ENCODE data around the gene SORT1. TPM values are rescaled to one million over a fixed set of nuclear protein-coding genes. Genes with fewer than 3 reads are reported as not detected.

The SORT1 gene
- total RNA-seq, 4 donors from 2014 or later = 24.8 to 124 (median 96.0) TPM

- TF ChIP-seq CTCF (IDR thresholded peaks at IDR 0.05) (no peak), POLR2A (IDR thresholded peaks at IDR 0.05) (no peak)
- Histone ChIP-seq H3K9me3 (no peaks in the 10 kb centered on the region), H3K27ac (peak overlapping the region in 1 of 4 donors; percentile 92), H3K27me3 (no peaks in the 10 kb centered on the region), H3K4me1 (peaks cover 0 to 29% (median 5%) of the 10 kb centered on the region in 4 donors), H3K36me3 (no peaks in the 10 kb centered on the region), H3K4me3 (no peak overlapping the region)
- DNase-seq = no peak
Measured at GRCh38 chr1:109388208-109388711, 9.5 kb downstream of the SORT1 start.

GRCh38 chr1:109386054-109386717 is 11.5 kb downstream of the SORT1 start:
- TF ChIP-seq CTCF (IDR thresholded peaks at IDR 0.05) = no peak
- TF ChIP-seq POLR2A (IDR thresholded peaks at IDR 0.05) = no peak
- Histone ChIP-seq H3K36me3 (no peaks in the 10 kb centered on the region), H3K4me1 (peaks cover 0 to 9% (median 0%) of the 10 kb centered on the region in 4 donors), H3K27ac (peak overlapping the region in 1 of 4 donors; percentile 9), H3K9me3 (no peaks in the 10 kb centered on the region), H3K4me3 (no peak overlapping the region), H3K27me3 (no peaks in the 10 kb centered on the region)
- no peak for DNase-seq

GRCh38 chr1:109385417-109385816 is 12.3 kb downstream of the SORT1 start:
- H3K36me3 ChIP-seq = no peaks in the 10 kb centered on the region
- no peaks in the 10 kb centered on the region for H3K9me3 ChIP-seq
- H3K27me3 ChIP-seq = no peaks in the 10 kb centered on the region
- no peak overlapping the region for H3K4me3 ChIP-seq
- no peak for DNase-seq
- TF ChIP-seq POLR2A (IDR thresholded peaks at IDR 0.05) (no peak), CTCF (IDR thresholded peaks at IDR 0.05) (no peak)
- H3K27ac ChIP-seq = peak overlapping the region in 1 of 4 donors; percentile 9
- peaks cover 0 to 9% (median 0%) of the 10 kb centered on the region in 4 donors for H3K4me1 ChIP-seq

- H3K4me3 ChIP-seq = no peak overlapping the region
- no peak overlapping the region for H3K27ac ChIP-seq
- H3K27me3 ChIP-seq = no peaks in the 10 kb centered on the region
- no peaks in the 10 kb centered on the region for H3K9me3 ChIP-seq
- H3K36me3 ChIP-seq = no peaks in the 10 kb centered on the region
- DNase-seq = no peak
- peaks cover 0 to 9% (median 0%) of the 10 kb centered on the region in 4 donors for H3K4me1 ChIP-seq
- TF ChIP-seq POLR2A (IDR thresholded peaks at IDR 0.05) (no peak), CTCF (IDR thresholded peaks at IDR 0.05) (no peak)
Measured at GRCh38 chr1:109383854-109384253, 13.9 kb downstream of the SORT1 start.

- H3K36me3 ChIP-seq = no peaks in the 10 kb centered on the region
- H3K4me3 ChIP-seq = no peak overlapping the region
- peaks cover 0 to 9% (median 0%) of the 10 kb centered on the region in 4 donors for H3K4me1 ChIP-seq
- H3K27me3 ChIP-seq = no peaks in the 10 kb centered on the region
- H3K9me3 ChIP-seq = no peaks in the 10 kb centered on the region
- H3K27ac ChIP-seq = no peak overlapping the region
- TF ChIP-seq CTCF (IDR thresholded peaks at IDR 0.05) = no peak
- no peak for TF ChIP-seq POLR2A (IDR thresholded peaks at IDR 0.05)
- DNase-seq = no peak
Measured at GRCh38 chr1:109383087-109383779, 14.5 kb downstream of the SORT1 start.

Data from Peyer's patch (tissue), 4 donors.